GM12872 (cell line): Measurements from ENCODE around the gene HS2ST1.

Experiments
- CTCF ChIP-seq: IDR thresholded peaks from 3 replicates; pipeline ENCODE4 v1.5.1; 2011; ENCODE audit warnings: low read depth, mild to moderate bottlenecking, low read length, moderate library complexity; ENCODE audit not compliant: insufficient read depth

The HS2ST1 gene

DNA sequence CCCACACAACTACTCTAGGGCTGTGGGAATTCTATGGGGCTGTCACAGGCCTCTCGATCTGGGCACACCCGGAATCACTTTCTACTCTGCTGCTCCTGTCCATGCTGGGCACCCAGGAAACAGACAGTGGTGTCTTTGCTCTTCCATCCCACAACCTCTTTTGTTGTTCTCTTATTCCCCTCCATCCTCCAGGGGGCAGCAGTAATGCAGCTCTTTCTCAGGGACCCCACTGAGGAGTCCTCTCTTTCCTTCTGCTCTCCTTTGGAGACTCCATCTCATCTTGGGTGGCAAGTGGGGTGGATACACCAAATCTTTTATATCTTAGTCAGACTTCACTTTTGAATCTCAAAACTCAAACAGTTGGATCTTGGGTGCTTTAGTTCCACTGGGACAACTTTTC lies 206.3 kb downstream of the HS2ST1 start:
- TF ChIP-seq CTCF = peak; percentile 58

DNA sequence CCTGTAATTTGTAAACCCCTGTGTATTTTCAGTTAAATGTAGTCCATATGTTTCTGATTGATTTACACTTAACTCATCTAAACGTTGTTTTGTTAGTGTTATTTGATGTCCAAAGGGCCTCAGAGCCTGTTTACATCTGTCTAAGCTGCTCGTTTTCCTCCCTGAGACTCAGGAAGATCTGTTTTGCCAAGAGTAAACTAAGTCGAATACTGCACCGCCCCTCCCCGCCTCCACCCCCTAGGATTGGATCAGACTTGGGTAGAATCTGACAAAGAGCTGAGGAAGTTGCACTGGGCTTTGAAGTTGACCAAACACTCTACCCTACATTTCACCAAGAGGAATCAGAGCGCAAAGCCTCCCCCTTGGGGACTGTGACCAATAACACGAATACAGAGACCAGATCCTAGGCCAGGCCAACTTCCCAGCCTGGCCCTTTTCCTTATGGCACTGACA lies 207.3 kb downstream of the HS2ST1 start:
- no peak for TF ChIP-seq CTCF

GRCh38 chr1:87122243-87122642 lies 207.8 kb downstream of the HS2ST1 start:
- TF ChIP-seq CTCF = no peak

DNA sequence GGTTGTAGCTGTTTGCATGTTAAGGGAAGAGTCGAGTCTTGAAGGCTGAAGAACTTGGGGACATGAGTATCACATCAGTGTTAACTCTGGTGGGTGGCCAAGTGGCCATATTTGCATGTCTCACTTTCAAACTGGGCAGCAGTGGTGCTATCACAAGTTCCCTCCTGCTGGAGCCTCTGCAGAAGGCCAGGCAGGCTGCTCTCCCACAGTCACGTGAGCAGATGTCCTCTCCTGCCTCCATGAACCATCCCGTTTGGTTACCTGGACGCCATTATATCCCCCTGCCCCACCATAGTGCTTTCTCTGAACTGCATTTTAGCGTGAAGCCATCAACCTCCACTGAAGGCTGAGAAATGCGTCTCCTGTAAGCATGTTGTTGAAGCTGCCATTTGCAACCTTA lies 209.2 kb downstream of the HS2ST1 start:
- TF ChIP-seq CTCF = no peak

DNA sequence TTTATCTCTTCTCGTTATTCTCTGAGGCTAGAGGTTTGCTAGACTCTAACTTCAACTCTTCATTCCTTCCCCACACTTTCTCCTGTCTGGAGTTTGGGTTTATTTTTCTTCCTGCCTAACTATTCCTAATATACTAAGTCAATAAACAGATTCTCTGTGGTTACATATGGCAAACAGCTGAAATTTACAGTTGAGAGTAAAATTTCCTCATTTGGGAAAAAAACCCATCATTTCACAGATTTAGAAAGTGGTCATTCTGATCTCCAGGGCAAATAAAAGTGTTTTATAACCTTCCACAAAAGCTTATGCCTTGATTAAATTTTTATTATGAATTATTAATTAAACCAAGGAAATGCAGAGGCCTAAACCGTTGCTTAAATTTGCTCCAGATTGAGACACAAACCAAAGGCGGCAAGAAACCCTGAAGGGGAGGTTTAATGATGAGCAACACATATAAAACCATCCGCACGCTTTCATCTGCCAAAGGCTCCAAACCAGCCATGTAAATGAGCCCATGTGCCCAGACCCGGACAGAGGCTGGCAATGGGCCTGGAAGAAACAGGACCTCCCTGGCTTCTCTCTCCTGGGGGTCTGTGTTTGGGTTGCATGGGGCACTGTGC lies 212.6 kb downstream of the HS2ST1 start:
- no peak for TF ChIP-seq CTCF

DNA sequence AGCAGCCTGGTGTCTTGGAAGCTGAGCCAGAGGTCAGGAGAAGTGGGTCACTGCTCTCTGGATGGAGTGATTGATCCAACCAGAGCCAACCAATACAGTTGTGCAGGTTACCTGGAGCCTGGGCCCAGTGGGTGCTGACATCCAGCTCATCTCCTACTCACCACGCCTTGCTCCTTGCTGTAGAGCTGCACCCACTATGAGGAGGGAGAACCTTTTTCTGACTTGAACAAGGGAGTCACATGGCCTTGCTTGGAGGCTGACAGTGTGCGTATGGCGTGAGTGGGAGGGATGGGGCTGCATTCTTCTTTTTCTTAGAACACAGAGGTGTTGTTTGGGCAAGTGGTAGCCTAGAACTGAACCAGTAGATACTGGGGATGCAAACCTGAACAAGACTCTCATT lies 213.1 kb downstream of the HS2ST1 start:
- TF ChIP-seq CTCF = no peak

DNA sequence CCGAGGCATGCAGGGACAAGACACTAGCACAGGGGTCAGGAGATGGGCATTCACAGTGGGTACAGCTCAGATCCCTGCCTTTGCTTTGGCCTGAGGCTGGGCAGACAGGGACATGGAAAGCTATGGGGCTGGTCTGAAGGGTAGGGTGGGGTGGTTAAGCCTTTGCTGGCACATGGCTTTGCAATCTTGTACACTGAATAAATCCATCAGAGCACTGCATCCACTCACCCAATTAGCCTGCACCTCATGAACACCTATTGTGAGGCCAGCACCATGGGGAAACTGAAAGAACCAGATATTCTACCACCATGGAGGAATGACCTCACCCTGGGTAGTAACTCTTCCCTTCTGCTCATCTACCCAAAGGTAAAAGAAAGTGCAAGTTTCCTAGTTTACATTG lies 214.6 kb downstream of the HS2ST1 start:
- no peak for TF ChIP-seq CTCF
